HG02678 (cell line): ENCODE measurements around the gene ATN1.
A peak's percentile ranks its signal among the peaks of the same experiment; 100 is the strongest.
"Not testable (repeated sequence)": the region's sequence is repeated elsewhere in the genome, so short reads cannot be mapped to it uniquely, and the experiment has no call there.

Source experiments
- ATAC-seq: cut with Tn5 transposase; IDR thresholded peaks from one replicate; pipeline ENCODE4 v1.9.1; 2021; ENCODE audit warnings: mild to moderate bottlenecking, moderate library complexity; ENCODE audit not compliant: unreplicated experiment

ATN1 gene

GRCh38 chr12:6904280-6905276 lies 23.2 kb upstream of the ATN1 start, which contains the start of gene LRRC23:
TSS of gene LRRC23 (plus strand) at chr12:6904822. CDS start at chr12:6905634, 812 bp downstream.
- peak; percentile 97 for ATAC-seq

GRCh38 chr12:6905414-6906040 lies 22.2 kb upstream of the ATN1 start:
- no peak for ATAC-seq

GRCh38 chr12:6908141-6908540 lies 19.6 kb upstream of the ATN1 start:
- ATAC-seq: not testable (repeated sequence)

- ATAC-seq: no peak
These were observed 18.2 kb upstream of the ATN1 start for GRCh38 chr12:6909421-6910145.

GRCh38 chr12:6912164-6912935 lies 15.4 kb upstream of the ATN1 start:
- ATAC-seq: no peak

- peak; percentile 81 for ATAC-seq
These were observed 13.4 kb upstream of the ATN1 start, which contains the start of gene ENO2 for GRCh38 chr12:6914246-6914946. TSS of gene ENO2 (plus strand) at chr12:6914580. CDS start at chr12:6915833, 1,253 bp downstream.

- ATAC-seq: no peak
These were observed 12.6 kb upstream of the ATN1 start for GRCh38 chr12:6914947-6915788.

GRCh38 chr12:6915789-6916285 lies 11.9 kb upstream of the ATN1 start:
- no peak for ATAC-seq

- no peak for ATAC-seq
These were observed 11.1 kb upstream of the ATN1 start for GRCh38 chr12:6916426-6917200.

- no peak for ATAC-seq
These were observed 10.1 kb upstream of the ATN1 start for GRCh38 chr12:6917491-6918231.

GRCh38 chr12:6919588-6919987 lies 8.2 kb upstream of the ATN1 start:
- no peak for ATAC-seq

- ATAC-seq: no peak
These were observed 6.2 kb upstream of the ATN1 start for GRCh38 chr12:6921539-6921938.

GRCh38 chr12:6921996-6922946 lies 5.5 kb upstream of the ATN1 start:
- peak; percentile 39 for ATAC-seq

- ATAC-seq: no peak
These were observed 4.6 kb upstream of the ATN1 start for GRCh38 chr12:6923003-6923732.

- no peak for ATAC-seq
These were observed 3.9 kb upstream of the ATN1 start for GRCh38 chr12:6923851-6924250.

GRCh38 chr12:6925239-6925539 lies 2.6 kb upstream of the ATN1 start:
- ATAC-seq: no peak
